Activated CD8-positive, alpha-beta T cell treated with anti-CD3 and anti-CD28 coated beads for 36 hours (primary cell): ENCODE measurements around the gene PTDSS2. TPM values are rescaled to one million over a fixed set of nuclear protein-coding genes. Genes with fewer than 3 reads are reported as not detected.

Experiments used
- ATAC-seq: fragments of 200-7000 bp; cut with Tn5 transposase; one replicate; pipeline ENCODE4 v1.10.0; 2021; ENCODE audit warnings: mild to moderate bottlenecking, moderate library complexity
- CTCF ChIA-PET: fragments of 350-600 bp; sonication (Branson Sonifier 250); formaldehyde crosslinking; loops from one replicate; lab custom pipeline; 2021; ENCODE audit warnings: antibody characterized with exemption; lab: Charles Lee
- POLR2A ChIA-PET: fragments of 350-600 bp; sonication (Branson Sonifier 250); formaldehyde crosslinking; loops from one replicate; lab custom pipeline; 2021; ENCODE audit warnings: antibody characterized with exemption; lab: Charles Lee
- DNase-seq: peaks from one replicate; pipeline ENCODE4 v3.0.0-alpha.2; 2020
- H3K27ac Mint-ChIP-seq: one replicate; pipeline ENCODE4 v1.8.0; 2021; ENCODE audit warnings: mild to moderate bottlenecking, mixed read lengths
- H3K27me3 Mint-ChIP-seq: one replicate; pipeline ENCODE4 v1.8.0; 2021; ENCODE audit warnings: mixed read lengths
- H3K36me3 Mint-ChIP-seq: one replicate; pipeline ENCODE4 v1.8.0; 2021; ENCODE audit warnings: low read depth, mixed read lengths
- H3K4me1 Mint-ChIP-seq: one replicate; pipeline ENCODE4 v1.8.0; 2021; ENCODE audit warnings: low read depth, mixed read lengths
- H3K4me3 Mint-ChIP-seq: one replicate; pipeline ENCODE4 v1.8.0; 2021; ENCODE audit warnings: mild to moderate bottlenecking, moderate library complexity, mixed read lengths
- H3K9me3 Mint-ChIP-seq: one replicate; pipeline ENCODE4 v1.8.0; 2021; ENCODE audit warnings: mixed read lengths
- CTCF ChIP-seq: fragments of 200-600 bp; IDR thresholded peaks from one replicate; pipeline ENCODE4 v1.8.0; 2022; ENCODE audit warnings: antibody characterized with exemption, mild to moderate bottlenecking
- intact Hi-C: fragments of 100-400 bp; cut with micrococcal nuclease; formaldehyde crosslinking; loops from one replicate; pipeline ENCODE4 v1.10.0; 2022
- total RNA-seq, 2 experiments: library from RNA; stranded (reverse); gene quantifications; one replicate each; pipeline ENCODE4 v1.2.3, GENCODE V29; 2021

Gene PTDSS2
- total RNA-seq, 2 experiments from 2014 or later = 17.4 to 18.0 TPM

- no peak overlapping the region for H3K4me3 Mint-ChIP-seq
- H3K4me1 Mint-ChIP-seq = no peaks in the 10 kb centered on the region
- POLR2A ChIA-PET = interaction anchor here (1.9 kb wide), 1 partner anchor 16 kb away, joined by 10 read pairs; the partner anchor contains the start of gene ANO9
- H3K27ac Mint-ChIP-seq = no peak overlapping the region
- CTCF ChIA-PET = no interaction called here
- intact Hi-C loops = no loop called here
- no peak for TF ChIP-seq CTCF
- H3K27me3 Mint-ChIP-seq = no peaks in the 10 kb centered on the region
- peaks cover 11% of the 10 kb centered on the region for H3K36me3 Mint-ChIP-seq
- peaks cover 1% of the 10 kb centered on the region for H3K9me3 Mint-ChIP-seq
- ATAC-seq = no peak
- no peak for DNase-seq
Measured at GRCh38 chr11:425301-425700, 24.8 kb upstream of the PTDSS2 start.

- POLR2A ChIA-PET = interaction anchor here (1.9 kb wide), 1 partner anchor 14 kb away, joined by 10 read pairs; the partner anchor contains the start of gene ANO9
- Mint-ChIP-seq H3K4me1 (no peaks in the 10 kb centered on the region), H3K4me3 (no peak overlapping the region), H3K27ac (no peak overlapping the region), H3K27me3 (no peaks in the 10 kb centered on the region), H3K9me3 (peaks cover 1% of the 10 kb centered on the region), H3K36me3 (peaks cover 11% of the 10 kb centered on the region)
- ATAC-seq (no peak), DNase-seq (no peak)
- CTCF ChIA-PET = interaction anchor here (0.8 to 0.9 kb wide), 2 partner anchors 21 to 92 kb away, joined by 3 read pairs; no protein-coding TSS in a partner anchor
- intact Hi-C loops = no loop called here
- no peak for TF ChIP-seq CTCF
Measured at GRCh38 chr11:426851-427250, 23.2 kb upstream of the PTDSS2 start.

GRCh38 chr11:428295-428694, 21.8 kb upstream of the PTDSS2 start:
- ATAC-seq = no peak
- TF ChIP-seq CTCF = no peak
- Mint-ChIP-seq H3K9me3 (peaks cover 1% of the 10 kb centered on the region), H3K4me1 (no peaks in the 10 kb centered on the region), H3K27me3 (no peaks in the 10 kb centered on the region), H3K36me3 (peaks cover 11% of the 10 kb centered on the region), H3K27ac (no peak overlapping the region), H3K4me3 (no peak overlapping the region)
- intact Hi-C loops = no loop called here
- ChIA-PET POLR2A (interaction anchor here (1.6 kb wide), 1 partner anchor 13 kb away, joined by 5 read pairs; no protein-coding TSS in a partner anchor), CTCF (interaction anchor here (1.0 kb wide), 1 partner anchor 12 kb away, joined by 3 read pairs; no protein-coding TSS in a partner anchor)
- DNase-seq = no peak

- DNase-seq = no peak
- H3K4me3 Mint-ChIP-seq = no peak overlapping the region
- CTCF ChIA-PET = no interaction called here
- POLR2A ChIA-PET = interaction anchor here (1.1 kb wide), 1 partner anchor 14 kb away, joined by 4 read pairs; no protein-coding TSS in a partner anchor
- peaks cover 10% of the 10 kb centered on the region for H3K36me3 Mint-ChIP-seq
- TF ChIP-seq CTCF = no peak
- H3K9me3 Mint-ChIP-seq = peaks cover 1% of the 10 kb centered on the region
- ATAC-seq = no peak
- H3K27ac Mint-ChIP-seq = no peak overlapping the region
- H3K27me3 Mint-ChIP-seq = no peaks in the 10 kb centered on the region
- intact Hi-C loops = no loop called here
- H3K4me1 Mint-ChIP-seq = no peaks in the 10 kb centered on the region
Measured at GRCh38 chr11:429391-429790, 20.7 kb upstream of the PTDSS2 start.

- Mint-ChIP-seq H3K4me1 (no peaks in the 10 kb centered on the region), H3K9me3 (peaks cover 1% of the 10 kb centered on the region), H3K36me3 (peaks cover 6% of the 10 kb centered on the region), H3K4me3 (no peak overlapping the region), H3K27me3 (no peaks in the 10 kb centered on the region), H3K27ac (no peak overlapping the region)
- no peak for ATAC-seq
- DNase-seq = no peak
- CTCF ChIA-PET = no interaction called here
- POLR2A ChIA-PET = interaction anchor here (1.1 kb wide), 1 partner anchor 15 kb away, joined by 4 read pairs; no protein-coding TSS in a partner anchor
- intact Hi-C loops = no loop called here
- no peak for TF ChIP-seq CTCF
Measured at GRCh38 chr11:429931-430456, 20.1 kb upstream of the PTDSS2 start.
